GM19238 (cell line): ENCODE results near the gene ATAD3B.
"Not testable (repeated sequence)": the region's sequence is repeated elsewhere in the genome, so short reads cannot be mapped to it uniquely, and the experiment has no call there.

Source experiments
- DNase-seq: peaks from one replicate; pipeline ENCODE4 v3.0.0; 2011; ENCODE audit warnings: low spot score; ENCODE audit not compliant: insufficient read length

The ATAD3B gene

DNA sequence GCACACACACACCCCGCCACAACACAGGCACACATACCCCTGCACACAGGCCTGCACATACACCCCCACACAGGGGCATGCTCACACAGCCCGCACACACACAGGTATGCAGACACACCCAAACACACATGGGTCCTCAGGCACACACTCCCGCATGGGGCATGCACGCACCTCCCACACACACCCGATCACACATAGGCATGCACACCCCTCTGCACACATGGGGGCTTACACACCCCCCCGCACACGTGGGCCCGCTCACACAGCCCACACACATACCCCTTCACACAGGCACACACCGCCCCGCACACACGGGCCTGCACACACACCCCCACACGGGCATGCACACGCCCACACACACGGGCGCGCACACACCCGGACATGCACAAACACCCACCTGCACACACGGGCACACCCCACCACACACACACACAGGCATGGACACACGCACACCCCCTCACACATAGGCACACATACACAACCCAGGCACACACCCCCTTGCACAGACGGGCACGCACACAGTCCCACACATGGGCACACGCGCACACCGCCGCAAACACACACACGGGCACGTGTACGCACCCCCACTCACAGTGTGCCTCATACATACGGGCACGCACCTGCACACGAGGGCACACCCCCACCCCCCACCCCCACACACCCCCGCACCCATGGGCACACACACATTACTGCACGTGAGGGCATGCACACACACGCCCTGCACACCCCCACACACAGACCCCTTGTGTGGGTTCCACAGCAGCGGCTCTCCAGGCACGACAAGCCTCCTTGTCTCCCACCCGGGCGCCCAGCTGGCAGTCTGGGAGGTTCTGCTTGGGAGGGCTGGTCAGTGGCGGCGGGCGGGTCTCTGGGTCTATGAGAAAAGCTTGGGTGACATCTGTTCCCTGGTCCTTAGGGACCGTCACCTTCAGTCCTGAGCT lies 8.3 kb downstream of the ATAD3B start:
- DNase-seq = no peak

DNA sequence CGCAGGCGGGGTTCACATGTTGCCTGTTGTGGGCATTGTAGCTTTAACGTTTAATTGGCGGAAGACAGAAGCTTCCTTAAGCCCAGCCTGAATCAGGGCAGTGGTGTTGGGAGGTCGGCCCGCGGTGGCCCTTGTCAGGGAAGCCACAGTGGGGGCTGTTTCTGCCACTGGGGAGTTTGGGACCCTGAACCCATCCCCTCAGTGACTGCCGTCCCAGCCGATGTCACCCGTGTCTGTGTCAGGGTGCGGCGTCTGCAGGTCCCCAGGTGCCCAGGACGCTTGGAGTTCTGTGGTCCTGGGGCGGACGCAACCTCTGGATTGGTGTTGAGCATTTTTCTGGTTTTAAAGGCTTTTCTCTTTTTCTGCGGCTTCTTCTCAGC lies 8.9 kb downstream of the ATAD3B start:
- DNase-seq = not testable (repeated sequence)

DNA sequence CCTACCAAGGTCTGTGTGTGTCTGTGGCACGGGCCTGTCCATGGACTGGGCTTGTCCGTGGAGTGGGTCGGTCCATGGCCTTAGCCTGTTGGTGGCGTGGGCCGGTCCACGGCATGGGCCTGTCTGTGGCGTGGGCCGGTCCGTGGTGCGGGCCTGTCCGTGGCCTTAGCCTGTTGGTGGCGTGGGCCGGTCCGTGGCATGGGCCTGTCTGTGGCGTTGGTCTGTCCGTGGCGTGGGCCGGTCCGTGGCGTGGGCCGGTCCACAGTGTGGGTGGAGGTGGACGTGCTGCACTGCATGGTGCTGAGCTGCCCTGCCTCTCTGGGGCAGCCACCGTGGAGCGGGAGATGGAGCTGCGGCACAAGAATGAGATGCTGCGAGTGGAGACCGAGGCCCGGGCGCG lies 10.2 kb downstream of the ATAD3B start:
- not testable (repeated sequence) for DNase-seq

DNA sequence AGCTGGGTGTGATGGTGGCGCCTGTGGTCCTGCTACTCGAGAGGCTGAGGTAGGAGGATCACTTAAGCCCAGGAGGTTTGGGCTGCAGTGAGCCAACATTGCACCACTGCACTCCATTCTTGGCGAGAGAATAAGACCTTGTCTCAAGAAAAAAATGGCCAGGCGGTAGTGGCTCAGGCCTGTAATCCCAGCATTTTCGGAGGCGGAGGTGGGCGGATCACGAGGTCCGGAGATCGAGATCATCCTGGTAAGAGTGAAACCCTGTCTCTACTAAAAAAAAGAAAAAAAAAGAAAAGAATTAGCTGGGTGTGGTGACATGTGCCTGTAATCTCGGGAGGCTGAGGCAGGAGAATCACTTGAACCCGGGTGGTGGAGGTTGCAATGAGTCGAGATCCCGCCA lies 11.3 kb downstream of the ATAD3B start:
- DNase-seq = no peak

DNA sequence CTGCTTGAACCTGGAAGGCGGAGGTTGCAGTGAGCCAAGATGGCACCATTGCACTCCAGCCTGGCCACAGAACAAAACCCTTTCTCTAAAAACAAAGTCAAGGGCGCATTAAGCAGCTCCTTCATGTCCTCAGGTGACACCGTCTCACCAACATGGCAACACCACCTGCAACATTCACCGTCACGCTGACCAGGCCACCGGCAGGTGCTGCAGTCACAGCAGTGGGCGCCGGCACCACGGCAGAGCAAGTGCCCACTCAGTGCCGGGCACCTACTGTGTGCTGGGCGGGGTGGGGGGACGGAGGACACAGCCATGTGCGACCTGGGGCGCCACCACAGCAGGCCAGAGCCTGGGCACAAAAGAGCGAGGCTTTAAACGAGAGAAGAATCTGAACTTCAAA lies 12.1 kb downstream of the ATAD3B start:
- no peak for DNase-seq

DNA sequence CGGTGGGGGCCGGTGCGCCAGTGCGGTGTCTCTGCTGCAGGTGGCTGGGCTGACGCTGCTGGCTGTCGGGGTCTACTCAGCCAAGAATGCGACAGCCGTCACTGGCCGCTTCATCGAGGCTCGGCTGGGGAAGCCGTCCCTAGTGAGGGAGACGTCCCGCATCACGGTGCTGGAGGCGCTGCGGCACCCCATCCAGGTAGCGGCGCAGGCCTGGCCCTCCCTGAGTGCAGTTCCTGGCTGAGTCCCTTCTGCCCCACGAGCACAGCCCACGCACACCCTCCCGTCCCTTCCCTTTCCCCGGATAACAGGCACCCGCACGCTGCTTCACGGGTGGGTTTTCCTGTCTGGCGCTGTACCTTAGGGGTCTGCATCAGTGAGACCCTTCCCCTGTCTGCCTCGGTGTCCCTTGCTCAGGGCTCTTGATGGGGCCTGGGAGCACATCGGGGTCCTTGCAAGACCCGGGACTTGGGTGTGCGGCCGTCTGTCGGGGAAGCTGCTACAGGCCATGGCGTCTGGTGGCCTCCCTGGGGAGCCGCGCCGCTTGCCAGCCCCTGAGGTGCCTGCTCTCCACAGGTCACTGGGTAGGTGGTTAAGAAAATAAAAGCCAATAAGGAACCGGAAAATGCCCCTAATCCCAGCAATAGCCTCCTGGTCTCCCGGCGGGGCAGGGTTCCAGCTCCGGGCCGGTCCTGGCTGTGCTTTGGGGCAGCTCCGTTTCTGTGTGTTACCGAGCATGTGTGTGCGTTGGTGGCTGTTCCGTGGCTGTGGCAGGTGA lies 13.6 kb downstream of the ATAD3B start:
- DNase-seq = not testable (repeated sequence)

DNA sequence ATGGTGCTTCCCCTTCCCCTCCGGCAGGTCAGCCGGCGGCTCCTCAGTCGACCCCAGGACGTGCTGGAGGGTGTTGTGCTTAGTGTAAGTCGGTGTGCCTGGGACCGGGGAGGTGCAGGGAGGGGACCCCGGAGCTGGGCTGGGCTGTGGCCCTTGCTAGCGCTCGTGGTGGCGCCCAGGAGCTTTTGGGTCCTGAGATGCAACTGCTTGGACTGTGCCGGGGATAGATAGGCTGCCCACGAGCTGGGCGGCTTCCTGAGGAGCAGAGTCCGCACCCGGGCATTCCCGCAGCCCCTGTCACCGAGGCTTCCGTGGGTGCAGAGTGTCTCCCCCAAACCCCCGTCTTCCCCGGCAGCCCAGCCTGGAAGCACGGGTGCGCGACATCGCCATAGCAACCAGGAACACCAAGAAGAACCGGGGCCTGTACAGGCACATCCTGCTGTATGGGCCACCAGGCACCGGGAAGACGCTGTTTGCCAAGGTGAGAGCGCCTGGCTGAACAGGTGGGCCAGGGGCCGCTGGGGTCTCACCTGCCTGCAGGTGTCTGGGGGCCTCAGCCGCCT lies 14.3 kb downstream of the ATAD3B start:
- not testable (repeated sequence) for DNase-seq

DNA sequence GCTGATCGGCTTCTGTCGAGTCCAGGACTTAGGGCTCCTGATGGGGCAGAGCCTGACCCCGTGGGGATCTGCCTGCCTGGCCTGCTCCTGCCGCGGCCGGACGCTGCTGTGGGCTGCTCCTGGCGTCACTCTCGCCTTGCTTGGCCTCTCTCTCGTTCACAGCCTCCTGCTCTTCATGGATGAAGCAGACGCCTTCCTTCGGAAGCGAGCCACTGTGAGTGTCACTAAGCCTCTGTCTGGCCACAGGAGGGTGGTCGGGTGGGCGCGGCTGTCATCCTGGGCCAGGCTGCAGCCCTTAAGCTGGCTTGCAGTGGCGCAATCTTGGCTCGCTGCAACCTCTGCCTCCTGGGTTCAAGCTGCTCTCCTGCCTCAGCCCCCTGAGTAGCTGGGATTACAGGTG lies 16.1 kb downstream of the ATAD3B start:
- no peak for DNase-seq

DNA sequence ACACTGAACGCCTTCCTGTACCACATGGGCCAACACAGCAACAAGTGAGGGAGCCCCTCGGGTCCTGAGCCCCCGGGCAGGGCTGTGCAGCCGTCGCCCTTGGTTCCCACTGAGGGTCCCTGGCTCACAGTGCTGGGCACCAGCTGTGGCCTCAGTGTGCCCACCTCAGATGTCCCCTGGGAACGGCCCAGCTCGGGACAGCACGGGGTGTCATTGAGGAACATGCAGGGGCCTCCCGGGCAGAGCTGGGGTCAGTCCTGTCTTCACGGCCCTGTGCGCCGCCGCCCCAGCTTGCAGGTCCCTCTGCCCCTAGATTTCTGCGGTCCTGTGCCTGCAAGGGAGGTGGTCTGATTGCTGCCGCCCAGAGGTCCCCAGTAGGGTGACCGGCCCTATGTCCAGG lies 17.7 kb downstream of the ATAD3B start:
- no peak for DNase-seq

DNA sequence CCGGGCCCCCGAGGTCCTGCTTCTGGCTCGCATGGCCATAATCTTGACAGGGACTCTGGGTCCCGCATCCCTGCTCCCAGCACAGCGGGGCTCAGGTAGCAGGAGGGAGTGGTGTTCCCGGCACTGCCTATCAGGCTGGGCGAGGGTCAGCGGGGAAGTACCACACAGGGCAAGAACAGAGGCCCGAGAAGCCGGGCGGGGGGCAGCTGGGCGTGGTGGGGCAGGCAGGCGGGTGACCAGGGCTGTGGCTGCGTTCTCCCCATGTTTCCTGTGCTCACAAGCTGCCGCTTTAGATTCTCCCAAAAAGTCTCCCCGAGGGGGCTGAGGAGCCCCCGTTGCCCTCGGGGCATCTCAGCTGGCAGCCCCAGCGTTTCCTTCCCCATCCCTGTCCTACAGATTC lies 18.3 kb downstream of the ATAD3B start:
- no peak for DNase-seq

DNA sequence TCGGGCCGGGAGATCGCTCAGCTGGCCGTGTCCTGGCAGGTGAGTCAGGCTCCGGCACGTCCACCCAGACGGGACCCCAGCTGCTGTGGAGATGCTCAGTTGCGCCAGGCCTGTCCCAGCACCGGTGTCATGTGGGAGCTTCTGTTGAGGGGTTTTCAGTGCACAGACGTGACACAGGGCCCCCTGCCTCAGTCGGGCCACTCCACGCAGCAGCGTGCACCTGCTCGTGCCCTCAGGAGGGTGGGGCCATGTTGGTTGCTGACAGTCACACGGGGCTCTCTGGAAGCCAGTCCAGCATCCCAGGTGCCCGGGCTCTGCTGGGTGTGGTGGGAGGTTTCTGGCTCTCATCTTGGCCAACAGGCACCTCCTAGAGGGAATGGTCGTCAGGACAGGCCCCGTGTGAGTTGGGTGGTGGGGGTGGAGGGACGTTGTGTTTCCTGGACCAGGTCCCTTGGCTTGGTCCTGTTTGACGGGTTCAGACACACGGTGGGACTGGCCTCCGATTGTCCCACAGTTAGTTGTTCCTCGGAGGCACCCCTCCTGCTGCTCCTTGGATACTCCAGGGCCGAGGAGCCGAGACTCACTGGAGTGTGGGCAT lies 19.2 kb downstream of the ATAD3B start:
- no peak for DNase-seq

DNA sequence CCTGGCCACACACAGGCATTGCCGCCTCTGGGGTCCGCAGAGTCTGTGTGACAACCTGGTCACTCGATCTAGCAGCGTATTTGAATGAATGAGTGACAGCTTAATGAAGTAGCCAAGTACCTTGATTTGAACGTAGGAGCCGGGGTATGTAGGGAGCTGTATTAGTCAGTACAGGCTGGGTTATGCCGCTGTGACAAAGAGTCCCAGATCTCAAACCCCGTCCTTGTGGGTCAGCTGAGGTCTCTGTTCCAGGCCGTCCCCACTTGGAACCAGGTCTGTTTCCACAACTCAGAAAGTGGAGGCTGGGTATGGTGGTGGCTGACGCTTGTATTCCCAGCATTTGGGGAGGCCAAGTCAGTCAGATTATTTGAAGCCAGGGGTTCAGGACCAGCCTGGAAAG lies 20.0 kb downstream of the ATAD3B start:
- DNase-seq = no peak

DNA sequence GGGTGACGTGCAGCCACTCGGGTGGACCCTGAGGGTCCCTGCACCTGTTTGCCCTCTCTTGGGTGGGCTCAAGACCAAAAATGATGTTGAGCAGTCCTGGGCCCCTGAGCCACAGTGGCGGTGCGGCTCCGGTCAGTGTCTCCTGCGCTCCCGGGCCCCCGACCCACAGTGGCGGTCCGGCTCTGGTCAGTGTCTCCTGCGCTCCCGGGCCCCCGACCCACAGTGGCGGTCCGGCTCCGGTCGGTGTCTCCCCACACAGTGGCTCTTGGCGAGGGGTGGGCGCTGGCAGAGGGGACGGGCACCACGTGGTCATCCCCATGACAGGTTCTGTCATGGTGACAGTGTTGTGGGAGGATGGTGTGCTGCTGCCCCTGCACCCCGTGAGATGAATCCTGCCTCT lies 22.7 kb downstream of the ATAD3B start:
- not testable (repeated sequence) for DNase-seq

DNA sequence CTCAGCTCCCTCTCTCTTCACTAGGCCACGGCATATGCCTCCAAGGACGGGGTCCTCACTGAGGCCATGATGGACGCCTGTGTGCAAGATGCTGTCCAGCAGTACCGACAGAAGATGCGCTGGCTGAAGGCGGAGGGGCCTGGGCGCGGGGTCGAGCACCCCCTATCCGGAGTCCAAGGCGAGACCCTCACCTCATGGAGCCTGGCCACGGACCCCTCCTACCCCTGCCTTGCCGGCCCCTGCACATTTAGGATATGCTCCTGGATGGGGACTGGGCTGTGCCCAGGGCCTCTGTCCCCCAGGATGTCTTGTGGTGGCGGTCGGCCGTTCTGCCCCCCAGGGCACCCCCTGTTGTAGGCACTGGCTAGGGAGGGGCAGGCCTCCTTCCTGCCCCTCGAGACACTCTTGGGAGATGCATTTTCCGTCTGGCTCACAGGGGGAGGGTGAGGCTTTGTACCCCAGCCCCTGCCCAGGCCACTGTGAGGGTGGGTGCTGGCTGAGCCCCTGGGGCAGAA lies 24.0 kb downstream of the ATAD3B start:
- not testable (repeated sequence) for DNase-seq

DNA sequence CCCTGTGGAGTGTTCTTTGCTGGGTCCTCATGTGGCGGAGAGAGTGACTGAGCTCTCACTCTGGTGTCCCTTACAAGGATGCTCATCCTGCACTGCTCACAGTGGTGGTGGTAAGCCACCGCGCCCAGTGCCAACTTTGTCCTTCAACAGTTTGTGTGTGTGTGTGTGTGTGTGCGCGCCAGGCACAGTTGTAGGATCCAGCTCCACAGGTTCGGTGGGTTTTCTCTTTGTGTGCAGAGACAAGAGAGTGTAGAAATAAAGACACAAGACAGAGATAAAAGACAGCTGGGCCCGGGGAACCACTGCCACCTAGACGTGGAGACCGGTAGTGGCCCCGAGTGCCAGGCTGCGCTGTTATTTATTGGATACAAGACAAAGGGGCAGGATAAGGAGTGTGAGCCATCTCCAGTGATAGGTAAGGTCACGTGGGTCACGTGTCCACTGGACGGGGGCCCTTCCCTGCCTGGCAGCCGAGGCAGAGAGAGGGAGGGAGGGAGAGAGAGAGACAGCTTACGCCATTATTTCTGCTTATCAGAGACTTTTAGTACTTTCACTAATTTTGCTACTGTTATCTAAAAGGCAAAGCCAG lies 33.3 kb downstream of the ATAD3B start:
- not testable (repeated sequence) for DNase-seq

DNA sequence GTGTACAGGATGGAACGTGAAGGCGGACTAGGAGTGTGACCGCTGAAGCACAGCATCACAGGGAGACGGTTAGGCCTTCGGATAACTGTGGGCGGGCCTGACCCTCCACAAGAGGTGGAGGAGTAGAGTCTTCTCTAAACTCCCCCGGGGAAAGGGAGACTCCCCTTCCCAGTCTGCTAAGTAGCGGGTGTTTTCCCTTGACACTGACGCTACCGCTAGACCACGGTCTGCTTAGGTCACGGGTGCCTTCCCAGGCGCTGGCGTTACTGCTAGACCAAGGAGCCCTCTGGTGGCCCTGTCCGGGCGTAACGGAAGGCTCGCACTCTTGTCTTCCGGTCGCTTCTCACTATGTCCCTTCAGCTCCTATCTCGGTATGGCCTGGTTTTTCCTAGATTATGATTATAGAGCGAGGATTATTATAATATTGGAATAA lies 33.8 kb downstream of the ATAD3B start:
- DNase-seq = not testable (repeated sequence)

DNA sequence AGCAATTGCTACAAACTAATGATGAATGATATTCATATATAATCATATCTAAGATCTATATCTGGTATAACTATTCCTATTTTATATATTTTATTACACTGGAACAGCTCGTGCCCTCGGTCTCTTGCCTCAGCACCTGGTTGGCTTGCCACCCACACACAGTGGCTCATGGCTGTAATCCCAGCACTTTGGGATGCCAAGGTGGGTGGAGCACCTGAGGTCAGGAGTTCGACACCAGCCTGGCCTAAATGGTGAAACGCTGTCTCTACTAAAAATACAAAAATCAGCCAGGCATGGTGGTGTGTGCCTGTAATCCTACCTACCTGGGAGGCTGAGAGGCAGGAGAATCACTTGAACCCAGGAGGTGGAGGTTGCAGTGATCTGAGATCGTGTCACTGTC lies 34.2 kb downstream of the ATAD3B start:
- DNase-seq = not testable (repeated sequence)

DNA sequence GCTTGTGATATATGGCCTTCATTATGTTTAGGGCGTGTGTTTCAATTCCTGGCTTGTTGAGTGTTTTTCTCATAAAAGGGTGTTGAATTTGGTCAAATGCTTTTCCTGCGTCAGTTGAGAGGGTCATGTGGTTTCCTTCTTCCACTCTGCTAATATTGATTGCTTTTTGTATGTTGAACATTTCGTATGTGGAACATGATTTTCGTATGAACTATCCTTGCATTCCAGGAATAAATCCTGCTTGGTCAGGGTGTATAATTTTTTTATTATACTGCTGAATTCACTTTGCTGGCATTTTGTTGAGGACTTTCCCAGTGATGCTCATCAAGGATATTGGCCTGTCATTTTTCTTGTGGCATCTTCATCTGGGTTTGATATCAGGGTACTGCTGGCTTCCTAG lies 35.7 kb downstream of the ATAD3B start:
- no peak for DNase-seq

DNA sequence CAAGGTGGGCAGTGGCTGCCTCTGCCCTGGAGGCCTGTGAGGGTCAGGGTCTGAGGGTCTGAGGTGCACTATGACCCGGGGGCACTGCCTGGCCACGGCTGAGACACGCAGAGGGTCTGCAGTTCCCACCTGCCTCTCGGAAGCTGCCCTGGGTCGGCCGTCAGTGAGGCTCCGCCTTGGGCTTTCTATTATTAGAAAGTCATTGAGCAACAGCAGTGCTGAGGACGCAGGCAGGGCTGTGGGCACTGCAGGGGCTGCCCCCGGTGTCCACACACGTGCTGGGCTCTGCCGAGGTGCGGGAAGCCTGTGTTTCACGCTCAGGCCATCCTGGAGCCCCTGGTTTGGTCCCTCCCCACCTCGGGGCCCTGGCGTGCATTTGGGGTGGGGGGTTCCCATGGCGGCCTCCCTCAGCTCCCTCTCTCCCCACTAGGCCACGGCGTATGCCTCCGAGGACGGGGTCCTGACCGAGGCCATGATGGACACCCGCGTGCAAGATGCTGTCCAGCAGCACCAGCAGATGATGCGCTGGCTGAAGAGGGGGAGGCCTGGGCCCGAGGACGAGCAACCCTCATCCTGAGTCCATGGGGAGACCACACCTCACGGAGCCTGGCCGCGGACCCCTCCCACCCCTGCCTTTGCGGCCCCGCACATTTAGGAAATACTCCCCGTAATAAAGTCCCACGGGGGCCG lies 37.4 kb downstream of the ATAD3B start:
- DNase-seq = not testable (repeated sequence)

DNA sequence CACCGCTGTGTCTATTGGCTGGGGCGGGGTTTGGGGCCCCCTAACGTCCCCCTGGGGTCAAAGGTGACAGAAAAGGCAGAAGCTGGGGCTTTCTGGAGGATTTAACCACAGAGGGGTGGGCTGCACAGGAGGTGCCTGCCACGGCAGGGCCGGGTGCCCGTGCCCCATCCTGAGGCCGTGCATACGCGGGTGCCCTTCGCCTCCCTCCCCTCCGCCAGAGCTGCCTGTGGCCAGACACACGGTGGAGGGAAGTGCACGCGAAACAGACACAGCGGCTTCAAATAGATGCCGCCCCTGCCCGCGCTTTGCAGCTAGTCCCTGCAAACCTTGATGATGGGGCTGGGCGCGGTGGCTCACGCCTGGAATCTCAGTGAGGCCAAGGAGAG lies 37.9 kb downstream of the ATAD3B start:
- DNase-seq = not testable (repeated sequence)
